ENCODE results near the gene ADSL.

ADSL gene

DNA sequence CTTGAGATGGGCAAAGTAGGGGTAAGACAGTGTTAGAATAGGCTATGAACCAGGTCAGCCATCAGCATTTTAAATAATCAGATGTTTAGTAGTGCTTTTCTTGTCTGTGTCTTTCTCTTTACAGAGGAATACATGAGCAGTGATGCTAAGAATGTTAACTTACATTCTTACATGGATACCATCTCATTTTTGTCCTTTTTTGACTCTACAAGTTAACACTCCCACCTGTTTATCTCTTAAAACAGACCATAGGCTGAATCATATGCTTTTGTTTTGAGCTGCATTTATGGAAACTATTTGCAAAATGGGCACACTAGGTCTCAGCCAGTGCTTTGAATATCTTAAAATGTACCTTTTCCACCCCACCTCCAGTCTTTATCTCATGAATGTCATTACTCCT lies 25.6 kb upstream of the ADSL start:
- TF ChIP-seq, protein P1, sequence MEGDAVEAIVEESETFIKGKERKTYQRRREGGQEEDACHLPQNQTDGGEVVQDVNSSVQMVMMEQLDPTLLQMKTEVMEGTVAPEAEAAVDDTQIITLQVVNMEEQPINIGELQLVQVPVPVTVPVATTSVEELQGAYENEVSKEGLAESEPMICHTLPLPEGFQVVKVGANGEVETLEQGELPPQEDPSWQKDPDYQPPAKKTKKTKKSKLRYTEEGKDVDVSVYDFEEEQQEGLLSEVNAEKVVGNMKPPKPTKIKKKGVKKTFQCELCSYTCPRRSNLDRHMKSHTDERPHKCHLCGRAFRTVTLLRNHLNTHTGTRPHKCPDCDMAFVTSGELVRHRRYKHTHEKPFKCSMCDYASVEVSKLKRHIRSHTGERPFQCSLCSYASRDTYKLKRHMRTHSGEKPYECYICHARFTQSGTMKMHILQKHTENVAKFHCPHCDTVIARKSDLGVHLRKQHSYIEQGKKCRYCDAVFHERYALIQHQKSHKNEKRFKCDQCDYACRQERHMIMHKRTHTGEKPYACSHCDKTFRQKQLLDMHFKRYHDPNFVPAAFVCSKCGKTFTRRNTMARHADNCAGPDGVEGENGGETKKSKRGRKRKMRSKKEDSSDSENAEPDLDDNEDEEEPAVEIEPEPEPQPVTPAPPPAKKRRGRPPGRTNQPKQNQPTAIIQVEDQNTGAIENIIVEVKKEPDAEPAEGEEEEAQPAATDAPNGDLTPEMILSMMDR (IDR thresholded peaks at IDR 0.05; ENCODE audit: extremely low read depth, insufficient read depth, missing control alignments), result no peak
- no peak for DNase-seq (ENCODE audit: low spot score)
- in situ Hi-C loops (cut with MboI; ENCODE audit: low pct_unique_long_range_greater_than_20kb, low sequenced_read_pairs, unreplicated experiment), result no loop called here

DNA sequence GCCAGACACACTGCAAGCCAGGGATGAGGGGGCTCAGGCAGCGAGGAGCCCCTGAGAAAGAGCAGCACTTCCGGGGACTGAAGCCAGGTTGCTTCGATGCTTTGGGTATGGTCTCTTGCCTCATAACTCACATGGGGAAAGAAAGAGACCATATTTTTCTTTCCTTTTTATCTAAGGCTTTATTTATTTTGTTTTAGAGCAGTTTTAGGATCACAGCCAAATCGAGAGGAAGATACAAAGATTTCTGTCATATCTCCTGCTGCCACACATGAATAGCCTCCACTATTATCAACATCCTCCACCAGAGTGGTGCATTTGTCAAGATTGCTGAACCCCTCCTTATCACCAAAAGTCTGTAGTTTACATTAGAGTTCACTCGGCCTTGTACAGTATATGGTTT lies 24.3 kb upstream of the ADSL start:
- TF ChIP-seq, protein P1 (IDR thresholded peaks at IDR 0.05; ENCODE audit: extremely low read depth, insufficient read depth, missing control alignments), result no peak
- in situ Hi-C loops (cut with MboI; ENCODE audit: low pct_unique_long_range_greater_than_20kb, low sequenced_read_pairs, unreplicated experiment), result no loop called here
- DNase-seq (ENCODE audit: low spot score), result no peak

DNA sequence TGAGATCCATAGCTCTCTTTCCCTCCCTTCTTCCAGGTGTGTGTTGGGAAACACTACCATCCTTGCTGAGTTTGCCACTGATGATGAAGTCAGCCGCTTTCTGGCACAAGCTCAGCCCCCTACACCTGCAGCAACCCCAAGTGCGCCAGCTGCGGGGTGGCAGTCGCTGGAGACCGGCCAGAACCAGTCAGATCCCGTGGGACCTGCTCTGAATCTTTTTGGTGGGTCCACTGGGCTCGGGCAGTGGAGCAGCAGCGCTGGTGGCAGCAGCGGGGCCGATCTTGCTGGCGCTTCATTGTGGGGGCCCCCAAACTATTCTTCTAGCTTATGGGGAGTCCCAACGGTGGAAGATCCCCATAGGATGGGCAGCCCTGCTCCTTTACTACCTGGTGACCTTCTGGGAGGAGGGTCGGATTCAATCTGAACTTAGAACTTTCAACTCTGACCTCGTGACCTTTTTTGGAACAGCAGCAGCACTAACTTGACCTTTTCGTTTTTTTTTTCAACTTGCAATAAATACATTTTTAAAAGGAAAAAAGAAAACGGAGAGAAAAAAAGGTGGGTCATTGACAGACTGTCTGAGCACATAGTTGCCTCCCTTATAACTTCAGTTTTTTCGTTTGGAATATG lies 23.4 kb upstream of the ADSL start:
- TF ChIP-seq, protein P1 (IDR thresholded peaks at IDR 0.05; ENCODE audit: extremely low read depth, insufficient read depth, missing control alignments), result no peak
- no peak for DNase-seq (ENCODE audit: low spot score)
- in situ Hi-C loops (cut with MboI; ENCODE audit: low pct_unique_long_range_greater_than_20kb, low sequenced_read_pairs, unreplicated experiment), result no loop called here

DNA sequence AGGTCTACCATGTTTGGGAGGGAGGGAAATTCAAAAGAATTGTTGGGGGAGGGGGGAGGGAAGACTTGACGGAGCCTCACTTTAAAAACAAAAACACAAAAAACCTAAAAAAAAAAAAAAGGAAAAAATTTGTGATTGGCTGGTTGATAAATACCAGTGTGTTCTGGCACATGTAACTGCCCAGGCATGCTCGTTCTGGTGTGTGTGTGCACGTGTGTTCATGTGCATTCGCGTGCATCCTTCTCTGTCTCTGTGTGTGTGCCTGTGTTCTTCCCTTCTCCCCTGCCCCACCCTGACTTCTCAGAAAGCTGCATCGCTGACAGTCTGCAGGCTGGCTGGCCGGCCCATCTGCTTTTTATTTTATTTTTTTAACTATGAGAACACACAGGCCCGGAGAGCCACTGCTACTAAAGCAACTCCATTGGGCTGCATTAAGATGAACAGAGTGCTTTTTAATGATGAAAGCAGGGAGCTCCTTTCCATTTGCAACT lies 22.6 kb upstream of the ADSL start:
- TF ChIP-seq, protein P1 (IDR thresholded peaks at IDR 0.05; ENCODE audit: extremely low read depth, insufficient read depth, missing control alignments), result no peak
- DNase-seq (ENCODE audit: low spot score), result no peak
- in situ Hi-C loops (cut with MboI; ENCODE audit: low pct_unique_long_range_greater_than_20kb, low sequenced_read_pairs, unreplicated experiment), result no loop called here

DNA sequence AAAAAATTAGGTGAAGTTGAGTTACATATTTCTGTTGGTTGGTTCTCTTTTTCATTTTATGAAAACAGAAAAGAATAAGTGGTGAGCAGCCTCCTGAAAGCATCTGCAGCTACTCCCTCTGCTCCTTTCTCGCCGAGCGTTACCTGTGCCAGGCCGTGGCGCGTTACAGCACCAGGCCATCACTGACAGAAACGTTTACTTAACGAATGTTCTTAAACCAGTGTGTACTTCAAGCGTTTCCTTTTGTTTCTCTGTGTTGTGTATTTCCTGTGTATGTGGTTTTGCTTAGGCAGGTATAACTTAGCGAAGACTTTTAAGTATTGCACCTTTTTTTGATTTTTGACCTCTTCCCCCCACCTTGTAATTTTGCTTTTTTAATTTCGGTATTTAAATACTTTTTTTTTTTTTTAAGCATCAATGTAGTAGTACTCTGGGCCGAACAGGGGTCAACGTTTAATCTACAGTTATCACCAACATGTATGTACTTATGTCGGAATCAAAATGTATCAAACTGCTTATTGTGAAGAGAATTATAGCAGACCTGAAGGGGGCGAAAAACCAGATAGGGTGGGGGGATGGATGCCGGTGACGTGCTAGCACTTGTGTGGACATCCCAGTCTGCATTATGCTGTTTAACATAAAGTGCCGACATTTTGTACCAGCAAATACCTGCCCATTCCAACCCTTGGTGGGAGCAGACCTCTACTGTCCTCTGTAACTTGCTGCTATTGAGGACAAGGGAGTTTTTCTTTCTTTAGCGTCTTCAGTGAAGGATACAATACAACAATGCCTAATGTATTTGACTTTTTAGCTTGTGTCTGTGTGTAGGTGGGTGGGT lies 21.6 kb upstream of the ADSL start:
- TF ChIP-seq, protein P1 (IDR thresholded peaks at IDR 0.05; ENCODE audit: extremely low read depth, insufficient read depth, missing control alignments), result no peak
- in situ Hi-C loops (cut with MboI; ENCODE audit: low pct_unique_long_range_greater_than_20kb, low sequenced_read_pairs, unreplicated experiment), result no loop called here
- DNase-seq (ENCODE audit: low spot score), result no peak

DNA sequence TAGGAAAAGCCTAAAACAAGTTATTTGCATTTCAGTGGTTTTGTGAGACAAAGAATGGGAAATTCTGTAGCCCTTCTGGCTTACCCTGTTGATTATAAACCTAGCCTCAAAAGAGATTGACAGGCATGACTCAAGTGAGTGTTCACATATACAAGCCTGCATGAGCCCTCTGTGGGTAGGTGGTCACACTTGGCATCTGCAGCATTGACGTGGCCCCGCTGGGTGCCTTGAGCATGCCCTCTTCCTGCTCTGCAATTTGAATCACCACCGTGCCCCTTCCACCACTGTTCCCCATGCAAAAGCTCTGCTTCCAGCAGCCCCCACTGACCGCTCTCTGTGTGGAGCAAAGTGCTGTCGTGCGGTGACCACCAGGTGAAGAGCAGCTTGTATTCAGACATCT lies 21.0 kb upstream of the ADSL start:
- TF ChIP-seq, protein P1 (IDR thresholded peaks at IDR 0.05; ENCODE audit: extremely low read depth, insufficient read depth, missing control alignments), result no peak
- in situ Hi-C loops (cut with MboI; ENCODE audit: low pct_unique_long_range_greater_than_20kb, low sequenced_read_pairs, unreplicated experiment), result no loop called here

More for the DNA sequence above, 21.0 kb upstream of the ADSL start:
- DNase-seq (ENCODE audit: low spot score), result peak; percentile 61

Measured in GM13977 (cell line).